Dermis microvascular lymphatic vessel endothelial cell (primary cell): ENCODE results near the gene CPPED1. TPM values are rescaled to one million over a fixed set of nuclear protein-coding genes. Genes with fewer than 3 reads are reported as not detected.
A peak's percentile ranks its signal among the peaks of the same experiment; 100 is the strongest.
"Not testable (repeated sequence)": the region's sequence is repeated elsewhere in the genome, so short reads cannot be mapped to it uniquely, and the experiment has no call there.

Experiments
- DNase-seq, 2 donors: peaks; one replicate each; pipeline versions ENCODE4 v3.0.0 to v3.0.0-alpha.2; 2010; ENCODE audit warnings: low read depth in 2 of 2
- total RNA-seq: library from RNA; depleted of rRNA; stranded (reverse); fragments of >200 nt; gene quantifications from 2 replicates; pipeline ENCODE4 v1.2.1, GENCODE V29; 2014

Gene CPPED1
- total RNA-seq, 1 donor from 2014 or later: 8.3 TPM

- DNase-seq: no peak
Observed at GRCh38 chr16:12767897-12768296, 35.8 kb downstream of the CPPED1 start.

GRCh38 chr16:12766853-12767252, 36.8 kb downstream of the CPPED1 start:
- no peak for DNase-seq

GRCh38 chr16:12766208-12766607, 37.5 kb downstream of the CPPED1 start:
- not testable (repeated sequence) for DNase-seq

GRCh38 chr16:12764813-12765488, 38.7 kb downstream of the CPPED1 start:
- DNase-seq: no peak

GRCh38 chr16:12763517-12763916, 40.2 kb downstream of the CPPED1 start:
- no peak for DNase-seq

GRCh38 chr16:12760819-12761611, 42.7 kb downstream of the CPPED1 start:
- DNase-seq: no peak

- no peak for DNase-seq
Observed at GRCh38 chr16:12758670-12759558, 44.8 kb downstream of the CPPED1 start.

GRCh38 chr16:12758031-12758669, 45.5 kb downstream of the CPPED1 start:
- DNase-seq: peak; percentile 46 to 73

- DNase-seq: no peak
Observed at GRCh38 chr16:12757546-12757945, 46.1 kb downstream of the CPPED1 start.

GRCh38 chr16:12754824-12755543, 48.7 kb downstream of the CPPED1 start:
- DNase-seq: no peak

GRCh38 chr16:12753203-12754023, 50.3 kb downstream of the CPPED1 start:
- DNase-seq: no peak

- DNase-seq: no peak
Observed at GRCh38 chr16:12752159-12752558, 51.5 kb downstream of the CPPED1 start.

GRCh38 chr16:12750554-12750918, 53.2 kb downstream of the CPPED1 start:
- DNase-seq: no peak

GRCh38 chr16:12749076-12749475, 54.6 kb downstream of the CPPED1 start:
- no peak for DNase-seq

- DNase-seq: no peak
Observed at GRCh38 chr16:12747827-12748226, 55.9 kb downstream of the CPPED1 start.

GRCh38 chr16:12747261-12747660, 56.4 kb downstream of the CPPED1 start:
- DNase-seq: no peak

- no peak for DNase-seq
Observed at GRCh38 chr16:12744860-12745259, 58.8 kb downstream of the CPPED1 start.

- no peak for DNase-seq
Observed at GRCh38 chr16:12742741-12743140, 60.9 kb downstream of the CPPED1 start.

GRCh38 chr16:12740986-12741610, 62.6 kb downstream of the CPPED1 start:
- no peak for DNase-seq

GRCh38 chr16:12739738-12740137, 63.9 kb downstream of the CPPED1 start:
- no peak for DNase-seq
